ENCODE data around the gene PHF23.
A peak's percentile ranks its signal among the peaks of the same experiment; 100 is the strongest.
"Not testable (repeated sequence)": the region's sequence is repeated elsewhere in the genome, so short reads cannot be mapped to it uniquely, and the experiment has no call there.

Gene PHF23

DNA sequence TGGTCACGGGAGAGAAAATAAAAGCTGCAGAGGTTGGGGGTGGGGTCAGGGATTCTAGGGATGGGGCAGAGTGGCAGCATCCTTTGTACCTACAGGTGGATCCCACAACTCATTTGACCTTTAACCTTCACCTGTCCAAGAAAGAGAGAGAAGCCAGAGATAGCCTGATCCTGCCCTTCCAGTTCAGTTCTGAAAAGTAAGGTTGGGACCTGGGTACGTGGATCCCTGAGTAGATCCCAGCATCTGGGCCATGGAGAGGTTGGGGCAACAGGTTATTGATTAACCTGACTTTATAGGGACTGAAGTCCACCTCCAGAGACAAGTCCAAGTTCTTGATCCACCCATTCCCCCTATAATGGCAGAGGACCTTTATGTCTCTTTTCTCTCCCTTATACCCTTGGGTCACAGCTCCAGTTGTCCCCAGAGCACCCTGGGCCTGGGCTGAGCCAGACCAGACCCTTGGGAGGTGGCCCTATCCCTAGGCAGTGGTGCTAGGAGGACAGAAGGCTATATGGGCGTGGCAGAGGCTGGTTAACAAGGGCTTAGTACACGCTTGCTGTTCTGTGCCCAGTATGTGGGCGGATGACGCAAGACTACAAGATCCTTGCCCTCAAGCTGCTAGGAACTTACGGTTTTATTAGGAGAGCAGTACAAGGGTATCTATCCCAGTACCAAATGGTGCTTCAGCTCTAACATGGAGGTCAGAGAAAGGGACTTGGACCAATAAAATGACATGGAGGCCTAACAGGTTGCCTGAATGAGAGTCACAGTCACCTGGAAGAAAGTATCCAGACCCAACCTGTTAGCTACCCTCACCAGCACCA lies 19.7 kb upstream of the PHF23 start:
- peak; percentile 89 for DNase-seq (ENCODE audit: low spot score)

- DNase-seq (ENCODE audit: low spot score) = no peak
Measured at GRCh38 chr17:7256766-7257456, 17.7 kb upstream of the PHF23 start.

- no peak for DNase-seq (ENCODE audit: low spot score)
Measured at GRCh38 chr17:7254511-7254910, 15.3 kb upstream of the PHF23 start.

GRCh38 chr17:7253082-7253481 lies 13.8 kb upstream of the PHF23 start:
- DNase-seq (ENCODE audit: low spot score) = no peak

DNA sequence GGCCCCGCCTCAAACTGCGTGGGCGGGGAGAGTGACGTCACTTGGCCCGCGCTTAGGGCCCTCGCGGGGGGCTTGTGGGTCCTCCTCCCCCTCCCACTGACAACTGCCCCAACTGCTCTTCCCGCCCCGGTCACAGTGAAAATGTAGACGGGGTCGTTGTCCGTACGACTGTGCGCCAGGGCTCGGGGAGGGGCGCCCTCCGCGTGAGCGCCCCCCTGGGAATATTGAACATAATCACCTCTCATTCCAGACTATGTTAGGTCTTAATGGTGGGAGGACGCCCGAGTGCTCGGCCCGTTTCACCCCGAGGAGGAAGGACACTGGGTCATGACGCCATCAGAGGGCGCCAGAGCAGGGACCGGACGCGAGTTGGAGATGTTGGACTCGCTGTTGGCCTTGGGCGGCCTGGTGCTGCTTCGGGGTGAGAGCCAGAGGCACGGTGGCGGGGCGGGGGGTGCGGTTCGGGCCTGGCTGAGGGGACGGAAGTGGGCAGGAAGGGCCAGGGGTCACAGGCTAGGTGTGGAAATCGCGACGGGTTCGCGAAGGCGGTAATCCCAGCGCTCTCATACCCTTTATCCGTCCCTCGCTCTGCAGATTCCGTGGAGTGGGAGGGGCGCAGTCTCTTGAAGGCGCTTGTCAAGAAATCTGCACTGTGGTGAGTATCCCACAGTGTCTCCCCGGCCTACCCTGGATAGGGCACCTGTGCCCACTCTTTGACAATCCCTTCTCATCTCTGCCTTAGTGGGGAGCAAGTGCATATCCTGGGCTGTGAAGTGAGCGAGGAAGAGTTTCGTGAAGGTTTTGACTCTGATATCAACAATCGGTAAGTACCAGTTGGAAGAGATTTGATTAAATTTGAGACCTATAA lies 13.2 kb upstream of the PHF23 start, which contains the start of gene ELP5:
Gene ELP5 (plus strand): TSS at position 40 of the 868 bp plus-strand sequence. CDS start 336 bp downstream, at position 376.
- peak; percentile 95 for DNase-seq (ENCODE audit: low spot score)

GRCh38 chr17:7251661-7252175 lies 12.5 kb upstream of the PHF23 start, which contains the start of gene CTDNEP1:
TSS of gene CTDNEP1 (minus strand) at chr17:7251734. CDS start at chr17:7251296, 438 bp downstream.
- peak; percentile 97 for DNase-seq (ENCODE audit: low spot score)

- DNase-seq (ENCODE audit: low spot score) = no peak
Measured at GRCh38 chr17:7250695-7251627, 11.7 kb upstream of the PHF23 start.

- no peak for DNase-seq (ENCODE audit: low spot score)
Measured at GRCh38 chr17:7249830-7250229, 10.6 kb upstream of the PHF23 start.

- DNase-seq (ENCODE audit: low spot score) = no peak
Measured at GRCh38 chr17:7249214-7249613, 10.0 kb upstream of the PHF23 start.

GRCh38 chr17:7248796-7249195 lies 9.5 kb upstream of the PHF23 start:
- no peak for DNase-seq (ENCODE audit: low spot score)

- DNase-seq (ENCODE audit: low spot score) = no peak
Measured at GRCh38 chr17:7246779-7247178, 7.5 kb upstream of the PHF23 start.

DNA sequence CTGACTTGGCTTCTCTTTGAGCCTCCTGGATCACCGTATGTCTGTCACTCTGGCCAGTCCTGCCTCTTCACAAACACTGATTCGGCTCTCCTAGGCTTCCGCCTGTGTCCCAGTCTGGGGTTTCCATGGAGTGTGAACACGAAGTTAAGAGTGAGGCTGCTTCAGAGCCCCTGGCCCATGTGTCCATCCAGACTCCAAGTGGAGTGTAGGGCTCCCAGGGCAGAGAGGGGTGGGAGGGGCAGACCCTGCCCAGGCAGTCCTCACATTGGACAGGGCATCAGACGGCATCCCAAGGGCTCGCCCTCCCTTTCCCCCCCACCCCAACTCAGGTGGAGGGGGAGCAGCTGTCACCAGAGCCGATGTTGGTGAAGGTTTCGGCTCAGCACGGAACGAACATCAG lies 4.6 kb upstream of the PHF23 start:
- not testable (repeated sequence) for DNase-seq (ENCODE audit: low spot score)

DNA sequence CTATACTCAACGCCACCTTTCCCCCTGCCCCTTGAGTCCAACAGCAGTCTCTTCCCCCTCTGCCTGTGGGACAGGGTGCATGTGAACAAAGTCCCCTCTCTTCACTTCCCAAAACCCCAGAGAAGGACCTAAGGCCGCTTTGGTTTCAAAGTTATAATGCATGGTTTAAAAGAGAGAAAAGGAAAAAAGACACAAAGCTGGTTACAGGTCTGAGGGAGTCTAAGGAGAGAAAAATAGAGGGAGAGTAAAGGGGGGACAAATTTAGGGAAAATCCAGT lies 4.1 kb upstream of the PHF23 start:
- no peak for DNase-seq (ENCODE audit: low spot score)

GRCh38 chr17:7242717-7243452 lies 3.6 kb upstream of the PHF23 start:
- DNase-seq (ENCODE audit: low spot score) = peak; percentile 94

DNA sequence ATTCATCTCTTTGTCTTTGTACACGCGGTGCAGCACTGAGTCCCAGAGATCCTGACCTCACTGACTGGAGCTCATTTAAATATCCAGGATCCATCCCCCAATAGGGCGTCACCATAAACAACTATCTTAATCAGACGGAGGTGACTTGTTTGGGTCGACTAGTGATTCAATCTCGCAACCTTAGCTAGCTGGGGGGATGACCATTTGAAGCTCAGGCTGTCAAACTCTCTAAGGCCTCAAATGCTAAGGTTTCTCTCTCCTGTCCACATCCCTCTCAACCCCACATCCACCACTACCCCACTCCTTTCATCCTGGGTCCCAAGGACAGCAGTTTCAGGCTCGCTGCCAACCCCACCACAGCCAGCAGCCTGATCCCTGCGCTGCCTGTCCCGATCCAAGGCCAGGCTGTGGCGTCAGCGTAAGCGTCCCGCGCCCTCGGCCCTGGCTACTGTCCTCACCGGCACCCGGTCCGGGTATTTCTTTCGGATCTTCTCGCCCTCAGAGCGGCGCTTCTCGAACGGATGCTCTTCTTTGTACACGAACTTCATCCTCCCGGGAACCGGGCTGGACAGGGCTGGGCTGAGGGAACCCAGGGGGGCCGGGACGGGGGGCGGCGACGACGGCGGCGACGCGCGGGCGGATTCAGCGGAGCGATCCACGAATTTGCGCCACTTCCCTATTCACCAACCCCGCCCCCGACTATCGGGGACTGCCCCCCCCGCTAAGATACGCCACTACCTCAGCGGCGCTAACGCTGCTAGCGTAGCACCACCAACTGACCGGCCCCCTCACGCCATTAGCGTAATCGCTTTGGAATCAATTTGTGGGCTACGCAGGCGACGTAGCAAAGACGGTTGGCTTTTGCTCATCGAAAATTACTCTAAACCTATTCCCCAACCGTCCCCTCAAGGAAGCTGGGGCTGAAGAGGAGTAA lies 2.8 kb upstream of the PHF23 start, which contains the start of gene GABARAP:
Gene GABARAP (minus strand): TSS at position 667 of the 934 bp plus-strand sequence. CDS start 119 bp downstream, at position 548.
- DNase-seq (ENCODE audit: low spot score) = peak; percentile 89

DNA sequence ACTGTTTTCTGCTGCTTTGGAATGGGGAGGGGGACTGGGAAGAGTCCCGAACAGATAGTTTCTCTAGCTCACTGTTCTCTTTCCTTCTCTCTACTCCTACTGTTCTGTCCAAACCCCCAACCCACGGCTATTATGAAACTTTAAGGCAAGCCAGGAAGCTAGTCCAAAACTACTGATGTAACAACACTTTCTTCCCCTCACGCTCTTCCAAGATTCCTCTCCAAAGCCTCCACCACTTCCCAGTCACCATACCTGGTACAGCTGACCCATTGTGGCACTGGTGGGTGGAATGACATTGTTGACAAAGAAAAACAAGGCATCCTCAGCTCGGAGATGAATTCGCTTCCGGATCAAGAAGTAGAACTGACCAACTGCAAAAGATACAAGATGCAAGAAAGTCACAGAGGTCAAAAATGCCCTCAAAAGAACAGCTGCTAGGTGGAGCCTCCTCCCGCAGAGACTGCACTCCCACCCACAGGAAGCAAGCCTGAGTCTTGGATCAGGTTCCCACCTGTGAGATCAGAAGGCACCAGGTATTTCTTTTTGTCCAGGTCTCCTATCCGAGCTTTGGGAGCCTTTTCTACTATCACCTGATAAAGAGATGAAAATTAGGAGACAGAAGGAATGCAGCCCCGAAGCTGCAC lies 2.0 kb upstream of the PHF23 start:
- DNase-seq (ENCODE audit: low spot score) = no peak

- DNase-seq (ENCODE audit: low spot score) = no peak
Measured at GRCh38 chr17:7240375-7240774, 1.1 kb upstream of the PHF23 start.

GRCh38 chr17:7238420-7239090 lies 702 bp downstream of the PHF23 start:
- DNase-seq (ENCODE audit: low spot score) = no peak
